Neural cell (in vitro differentiated cells): ENCODE results near the gene RPL35. TPM values are rescaled to one million over a fixed set of nuclear protein-coding genes. Genes with fewer than 3 reads are reported as not detected.
A peak's percentile ranks its signal among the peaks of the same experiment; 100 is the strongest.

Experiments
- H2AFZ ChIP-seq: fragments of 200-600, 300-800 bp; sonication (generic), shearing (Covaris generic); 2 replicates; pipeline ENCODE4 v1.6.0; 2014; ENCODE audit warnings: low read depth, mild to moderate bottlenecking, antibody characterized with exemption, low read length, moderate library complexity
- H3F3A ChIP-seq: fragments of 200-600 bp; shearing (Covaris generic); 2 replicates; pipeline ENCODE4 v1.6.1; 2016; ENCODE audit warnings: mild to moderate bottlenecking, moderate library complexity, mixed read lengths, antibody characterized with exemption, low read length; ENCODE audit not compliant: insufficient read depth, poor library complexity, severe bottlenecking
- H3K27ac ChIP-seq: fragments of 200-600, 300-800 bp; sonication (generic), shearing (Covaris generic); 2 replicates; pipeline ENCODE4 v1.5.1; 2014; ENCODE audit warnings: mild to moderate bottlenecking, low read length, moderate library complexity
- H3K27me3 ChIP-seq: fragments of 300-800, 200-600 bp; sonication (generic), shearing (Covaris generic); 2 replicates; pipeline ENCODE4 v1.6.0; 2014; ENCODE audit warnings: mild to moderate bottlenecking, low read depth, low read length, moderate library complexity; ENCODE audit not compliant: insufficient read depth
- H3K36me3 ChIP-seq: fragments of 300-800, 200-600 bp; sonication (generic), shearing (Covaris generic); 2 replicates; pipeline ENCODE4 v1.5.1; 2014; ENCODE audit warnings: mild to moderate bottlenecking, antibody characterized with exemption, low read length, moderate library complexity; ENCODE audit not compliant: insufficient read depth
- H3K4me2 ChIP-seq: fragments of 300-800, 200-600 bp; sonication (generic), shearing (Covaris generic); 2 replicates; pipeline ENCODE4 v1.6.0; 2014; ENCODE audit warnings: mild to moderate bottlenecking, low read length
- H3K4me3 ChIP-seq: fragments of 300-800, 200-600 bp; sonication (generic), shearing (Covaris generic); 2 replicates; pipeline ENCODE4 v1.5.1; 2014; ENCODE audit warnings: mild to moderate bottlenecking, low read length, moderate library complexity
- H3K79me2 ChIP-seq: fragments of 200-600 bp; shearing (Covaris generic); replicated peaks from 2 replicates; pipeline ENCODE4 v1.6.0; 2014; ENCODE audit warnings: mild to moderate bottlenecking, low read length, moderate library complexity; ENCODE audit not compliant: insufficient read depth
- H3K9ac ChIP-seq: fragments of 300-800, 200-600 bp; sonication (generic), shearing (Covaris generic); 2 replicates; pipeline ENCODE4 v1.6.1; 2016; ENCODE audit warnings: mild to moderate bottlenecking, low read length, mixed read lengths
- H3K9me2 ChIP-seq: fragments of 200-600 bp; shearing (Covaris generic); 2 replicates; pipeline ENCODE4 v1.6.1; 2016; ENCODE audit warnings: mild to moderate bottlenecking, low read length, mixed read lengths; ENCODE audit not compliant: insufficient read depth
- H3K9me3 ChIP-seq: fragments of 200-600, 300-800 bp; sonication (generic), shearing (Covaris generic); 2 replicates; pipeline ENCODE4 v1.6.1; 2016; ENCODE audit warnings: mild to moderate bottlenecking, mixed run types, low read length, moderate library complexity, mixed read lengths
- H4K20me1 ChIP-seq: fragments of 200-600 bp; shearing (Covaris generic); 2 replicates; pipeline ENCODE4 v1.6.1; 2016; ENCODE audit warnings: mild to moderate bottlenecking, mixed run types; ENCODE audit not compliant: insufficient read depth
- EP300 ChIP-seq: fragments of 450-650 bp; conservative IDR thresholded peaks from 2 replicates; pipeline ENCODE4 v1.6.1; 2014; ENCODE audit warnings: antibody characterized with exemption, mild to moderate bottlenecking, moderate library complexity; ENCODE audit not compliant: poor library complexity, severe bottlenecking
- EZH2 ChIP-seq: fragments of 200-600, 300-800 bp; shearing (Covaris generic), sonication (generic); IDR thresholded peaks from 2 replicates; pipeline ENCODE4 v1.6.1; 2014; ENCODE audit warnings: antibody characterized with exemption, low read length, borderline replicate concordance, mild to moderate bottlenecking; ENCODE audit not compliant: insufficient read depth, poor library complexity, severe bottlenecking
- MXI1 ChIP-seq: fragments of 450-650 bp; conservative IDR thresholded peaks from 2 replicates; pipeline ENCODE4 v1.6.1; 2014; ENCODE audit warnings: antibody characterized with exemption, mild to moderate bottlenecking; ENCODE audit not compliant: poor library complexity, severe bottlenecking
- POLR2AphosphoS5 ChIP-seq: IDR thresholded peaks from 2 replicates; pipeline ENCODE4 v1.6.1; 2012
- RAD21 ChIP-seq: fragments of 450-650 bp; conservative IDR thresholded peaks from 2 replicates; pipeline ENCODE4 v1.6.1; 2014; ENCODE audit warnings: antibody characterized with exemption, mild to moderate bottlenecking, moderate library complexity
- SMC3 ChIP-seq: fragments of 450-650 bp; conservative IDR thresholded peaks from 2 replicates; pipeline ENCODE4 v1.6.1; 2014; ENCODE audit warnings: antibody characterized with exemption, mild to moderate bottlenecking, moderate library complexity; ENCODE audit not compliant: poor library complexity
- TAF1 ChIP-seq: IDR thresholded peaks from 2 replicates; pipeline ENCODE4 v1.6.1; 2012; ENCODE audit warnings: low read depth
- polyA plus RNA-seq: library from polyadenylated mRNA; depleted of rRNA; stranded (reverse); fragments of >200 nt; gene quantifications from 2 replicates; pipeline ENCODE4 v1.2.3, GENCODE V29; 2014
- TF ChIP-seq, protein P1 (sequence below): fragments of 450-650 bp; IDR thresholded peaks from 2 replicates; pipeline ENCODE4 v1.5.1; 2014; ENCODE audit warnings: antibody characterized with exemption, mild to moderate bottlenecking, moderate library complexity; ENCODE audit not compliant: poor library complexity, severe bottlenecking
- TF ChIP-seq, protein P2 (sequence below): IDR thresholded peaks from 2 replicates; pipeline ENCODE4 v1.6.1; 2012; ENCODE audit warnings: borderline replicate concordance

The RPL35 gene
- polyA plus RNA-seq, 1 donor from 2014 or later, result 2,116 TPM

DNA sequence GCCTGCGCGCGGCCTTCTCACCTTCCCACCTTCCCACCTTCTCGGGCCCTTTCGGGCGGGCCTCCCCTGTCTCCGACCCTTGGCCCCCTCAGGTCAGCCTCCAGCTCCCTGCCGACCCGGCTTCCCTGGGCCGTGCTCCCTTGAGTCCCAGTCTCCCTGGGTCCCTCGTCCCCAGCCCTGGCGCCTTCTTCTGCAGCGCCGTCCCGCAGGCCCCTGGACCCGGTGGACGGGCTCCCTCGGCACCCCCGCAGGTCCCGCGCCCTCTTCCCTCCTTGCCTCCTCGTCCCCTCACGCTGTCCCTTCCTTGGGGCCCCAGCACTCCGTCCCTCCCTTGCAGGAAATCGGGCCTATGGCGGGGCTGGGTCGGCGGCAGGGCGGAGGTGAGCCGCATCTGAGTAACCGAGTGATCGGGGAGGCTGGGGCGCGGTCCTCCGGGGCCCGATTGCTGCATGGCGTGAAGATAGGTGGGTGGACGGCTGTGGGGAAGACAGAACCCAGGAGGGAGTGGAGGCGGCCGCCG is 7.8 kb upstream of the RPL35 start (continued):
- no peak for TF ChIP-seq SMC3

DNA sequence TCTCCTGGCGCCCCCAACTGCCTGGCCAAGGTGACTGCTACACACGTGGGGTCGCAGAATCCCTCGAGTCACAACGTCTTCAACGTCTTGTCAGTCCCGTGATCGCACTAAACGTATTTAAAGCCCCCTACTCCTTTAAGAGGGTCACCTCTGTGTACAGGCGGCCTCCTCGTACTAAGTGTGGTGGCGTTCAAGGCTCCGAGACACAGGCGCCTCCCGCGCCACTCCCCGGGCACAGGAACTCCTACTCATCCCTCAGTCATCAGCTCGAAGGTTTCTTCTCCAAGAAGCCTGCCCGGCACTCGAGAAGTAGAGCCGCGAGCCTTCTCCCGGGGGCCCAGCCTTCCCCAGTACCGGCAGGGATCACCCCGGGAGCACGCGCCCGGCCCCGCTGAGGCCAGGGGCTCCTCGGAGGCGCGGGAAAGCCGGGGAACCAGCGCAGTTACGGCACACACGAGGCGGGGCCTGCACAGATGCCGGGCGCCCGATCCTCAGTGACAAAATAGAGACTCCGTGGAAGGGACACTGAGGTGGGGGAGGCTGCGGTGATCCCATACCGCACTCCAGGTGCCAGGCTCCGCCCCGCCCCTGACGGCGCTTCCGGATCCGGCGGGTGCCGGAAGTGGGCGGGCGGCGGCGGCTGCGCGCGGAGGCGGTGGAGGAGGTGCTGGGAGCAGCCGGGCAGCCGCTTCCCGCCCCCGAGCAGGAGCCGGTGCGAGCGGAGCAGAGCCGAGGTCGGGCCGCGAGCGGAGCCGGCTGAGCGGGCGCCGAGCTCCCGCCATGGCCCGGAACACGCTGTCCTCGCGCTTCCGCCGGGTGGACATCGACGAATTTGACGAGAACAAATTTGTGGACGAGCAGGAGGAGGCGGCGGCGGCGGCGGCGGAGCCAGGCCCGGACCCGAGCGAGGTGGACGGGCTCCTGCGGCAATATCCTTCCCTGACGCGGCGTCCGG is 7.0 kb upstream of the RPL35 start:
- Histone ChIP-seq H3F3A (no peaks in the 10 kb centered on the region), H3K9me2 (no peaks in the 10 kb centered on the region), H3K9me3 (no peaks in the 10 kb centered on the region), H2AFZ (peak overlapping the region; percentile 95), H3K79me2 (peaks cover 29% of the 10 kb centered on the region), H3K27me3 (no peaks in the 10 kb centered on the region), H3K9ac (peak overlapping the region; percentile 98), H3K4me2 (peak overlapping the region; percentile 92), H3K36me3 (no peaks in the 10 kb centered on the region), H3K4me3 (peak overlapping the region; percentile 99), H3K27ac (peak overlapping the region; percentile 97), H4K20me1 (no peaks in the 10 kb centered on the region)
- TF ChIP-seq EZH2, result no peak
- peak; percentile 43 for TF ChIP-seq EP300
- TF ChIP-seq, protein P1, sequence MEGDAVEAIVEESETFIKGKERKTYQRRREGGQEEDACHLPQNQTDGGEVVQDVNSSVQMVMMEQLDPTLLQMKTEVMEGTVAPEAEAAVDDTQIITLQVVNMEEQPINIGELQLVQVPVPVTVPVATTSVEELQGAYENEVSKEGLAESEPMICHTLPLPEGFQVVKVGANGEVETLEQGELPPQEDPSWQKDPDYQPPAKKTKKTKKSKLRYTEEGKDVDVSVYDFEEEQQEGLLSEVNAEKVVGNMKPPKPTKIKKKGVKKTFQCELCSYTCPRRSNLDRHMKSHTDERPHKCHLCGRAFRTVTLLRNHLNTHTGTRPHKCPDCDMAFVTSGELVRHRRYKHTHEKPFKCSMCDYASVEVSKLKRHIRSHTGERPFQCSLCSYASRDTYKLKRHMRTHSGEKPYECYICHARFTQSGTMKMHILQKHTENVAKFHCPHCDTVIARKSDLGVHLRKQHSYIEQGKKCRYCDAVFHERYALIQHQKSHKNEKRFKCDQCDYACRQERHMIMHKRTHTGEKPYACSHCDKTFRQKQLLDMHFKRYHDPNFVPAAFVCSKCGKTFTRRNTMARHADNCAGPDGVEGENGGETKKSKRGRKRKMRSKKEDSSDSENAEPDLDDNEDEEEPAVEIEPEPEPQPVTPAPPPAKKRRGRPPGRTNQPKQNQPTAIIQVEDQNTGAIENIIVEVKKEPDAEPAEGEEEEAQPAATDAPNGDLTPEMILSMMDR, result peak; percentile 65
- peak; percentile 92 for TF ChIP-seq POLR2AphosphoS5
- peak; percentile 30 for TF ChIP-seq RAD21
- TF ChIP-seq, protein P2, sequence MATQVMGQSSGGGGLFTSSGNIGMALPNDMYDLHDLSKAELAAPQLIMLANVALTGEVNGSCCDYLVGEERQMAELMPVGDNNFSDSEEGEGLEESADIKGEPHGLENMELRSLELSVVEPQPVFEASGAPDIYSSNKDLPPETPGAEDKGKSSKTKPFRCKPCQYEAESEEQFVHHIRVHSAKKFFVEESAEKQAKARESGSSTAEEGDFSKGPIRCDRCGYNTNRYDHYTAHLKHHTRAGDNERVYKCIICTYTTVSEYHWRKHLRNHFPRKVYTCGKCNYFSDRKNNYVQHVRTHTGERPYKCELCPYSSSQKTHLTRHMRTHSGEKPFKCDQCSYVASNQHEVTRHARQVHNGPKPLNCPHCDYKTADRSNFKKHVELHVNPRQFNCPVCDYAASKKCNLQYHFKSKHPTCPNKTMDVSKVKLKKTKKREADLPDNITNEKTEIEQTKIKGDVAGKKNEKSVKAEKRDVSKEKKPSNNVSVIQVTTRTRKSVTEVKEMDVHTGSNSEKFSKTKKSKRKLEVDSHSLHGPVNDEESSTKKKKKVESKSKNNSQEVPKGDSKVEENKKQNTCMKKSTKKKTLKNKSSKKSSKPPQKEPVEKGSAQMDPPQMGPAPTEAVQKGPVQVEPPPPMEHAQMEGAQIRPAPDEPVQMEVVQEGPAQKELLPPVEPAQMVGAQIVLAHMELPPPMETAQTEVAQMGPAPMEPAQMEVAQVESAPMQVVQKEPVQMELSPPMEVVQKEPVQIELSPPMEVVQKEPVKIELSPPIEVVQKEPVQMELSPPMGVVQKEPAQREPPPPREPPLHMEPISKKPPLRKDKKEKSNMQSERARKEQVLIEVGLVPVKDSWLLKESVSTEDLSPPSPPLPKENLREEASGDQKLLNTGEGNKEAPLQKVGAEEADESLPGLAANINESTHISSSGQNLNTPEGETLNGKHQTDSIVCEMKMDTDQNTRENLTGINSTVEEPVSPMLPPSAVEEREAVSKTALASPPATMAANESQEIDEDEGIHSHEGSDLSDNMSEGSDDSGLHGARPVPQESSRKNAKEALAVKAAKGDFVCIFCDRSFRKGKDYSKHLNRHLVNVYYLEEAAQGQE, result peak; percentile 90
- TF ChIP-seq TAF1, result peak; percentile 91
- TF ChIP-seq MXI1, result peak; percentile 94
- peak; percentile 27 for TF ChIP-seq SMC3
